Activated naive CD8-positive, alpha-beta T cell (primary cell): ENCODE measurements around the gene FMN2.
"Not testable (repeated sequence)": the region's sequence is repeated elsewhere in the genome, so short reads cannot be mapped to it uniquely, and the experiment has no call there.

Experiments used
- H3K27ac Mint-ChIP-seq: one replicate; pipeline ENCODE4 v1.8.0; 2021; ENCODE audit warnings: mixed read lengths
- H3K27me3 Mint-ChIP-seq: one replicate; pipeline ENCODE4 v1.8.0; 2021; ENCODE audit warnings: mixed read lengths
- H3K36me3 Mint-ChIP-seq: one replicate; pipeline ENCODE4 v1.8.0; 2021; ENCODE audit warnings: mixed read lengths
- H3K4me1 Mint-ChIP-seq: one replicate; pipeline ENCODE4 v1.8.0; 2021; ENCODE audit warnings: low read depth, mixed read lengths
- H3K4me3 Mint-ChIP-seq: one replicate; pipeline ENCODE4 v1.8.0; 2021; ENCODE audit warnings: mild to moderate bottlenecking, mixed read lengths
- H3K9me3 Mint-ChIP-seq: one replicate; pipeline ENCODE4 v1.8.0; 2021; ENCODE audit warnings: low read depth, mixed read lengths

FMN2 gene

DNA sequence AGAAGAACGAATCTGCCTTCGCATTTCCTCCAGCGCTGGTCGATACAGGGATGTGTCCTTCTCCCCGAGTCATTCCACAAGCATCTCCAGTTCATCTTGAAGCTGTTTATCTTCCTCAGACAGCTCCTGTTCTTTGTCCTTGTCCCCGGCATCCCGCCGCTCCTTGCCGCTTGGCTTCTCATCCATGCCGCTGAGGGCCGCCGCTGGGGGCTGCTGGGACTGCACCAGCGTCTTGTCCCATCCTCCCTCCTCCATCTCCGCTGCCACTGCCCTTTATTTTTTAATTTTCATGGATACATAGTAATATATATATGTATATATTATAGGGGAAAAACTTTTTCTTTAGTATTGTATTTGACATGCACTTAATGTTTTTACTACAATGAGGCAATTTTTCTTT is 53.4 kb downstream of the FMN2 start:
- no peak overlapping the region for H3K4me3 Mint-ChIP-seq
- no peak overlapping the region for H3K27ac Mint-ChIP-seq
- H3K9me3 Mint-ChIP-seq, result no peaks in the 10 kb centered on the region
- H3K36me3 Mint-ChIP-seq, result no peaks in the 10 kb centered on the region
- H3K4me1 Mint-ChIP-seq, result no peaks in the 10 kb centered on the region
- no peaks in the 10 kb centered on the region for H3K27me3 Mint-ChIP-seq

DNA sequence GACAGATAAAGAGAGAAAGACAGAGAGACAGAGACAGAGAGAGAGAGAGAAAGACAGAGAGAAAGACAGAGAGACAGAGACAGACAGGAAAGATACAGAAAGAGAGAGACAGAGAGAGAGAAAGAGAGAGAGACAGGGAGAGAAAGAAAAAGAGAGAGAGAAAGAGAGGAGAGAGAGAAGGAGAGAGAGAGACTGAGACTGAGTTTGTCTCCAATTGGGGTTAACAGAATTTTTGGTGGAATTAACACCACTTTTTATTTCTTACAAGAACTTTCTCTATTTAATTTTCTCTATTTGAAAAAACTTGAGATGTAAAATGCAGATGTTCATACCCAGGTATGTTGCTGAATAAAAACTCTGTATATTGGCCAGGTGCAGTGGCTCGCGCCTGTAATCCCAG is 56.6 kb downstream of the FMN2 start:
- no peaks in the 10 kb centered on the region for H3K4me1 Mint-ChIP-seq
- no peaks in the 10 kb centered on the region for H3K9me3 Mint-ChIP-seq
- H3K4me3 Mint-ChIP-seq, result no peak overlapping the region
- H3K36me3 Mint-ChIP-seq, result no peaks in the 10 kb centered on the region
- no peak overlapping the region for H3K27ac Mint-ChIP-seq
- no peaks in the 10 kb centered on the region for H3K27me3 Mint-ChIP-seq

DNA sequence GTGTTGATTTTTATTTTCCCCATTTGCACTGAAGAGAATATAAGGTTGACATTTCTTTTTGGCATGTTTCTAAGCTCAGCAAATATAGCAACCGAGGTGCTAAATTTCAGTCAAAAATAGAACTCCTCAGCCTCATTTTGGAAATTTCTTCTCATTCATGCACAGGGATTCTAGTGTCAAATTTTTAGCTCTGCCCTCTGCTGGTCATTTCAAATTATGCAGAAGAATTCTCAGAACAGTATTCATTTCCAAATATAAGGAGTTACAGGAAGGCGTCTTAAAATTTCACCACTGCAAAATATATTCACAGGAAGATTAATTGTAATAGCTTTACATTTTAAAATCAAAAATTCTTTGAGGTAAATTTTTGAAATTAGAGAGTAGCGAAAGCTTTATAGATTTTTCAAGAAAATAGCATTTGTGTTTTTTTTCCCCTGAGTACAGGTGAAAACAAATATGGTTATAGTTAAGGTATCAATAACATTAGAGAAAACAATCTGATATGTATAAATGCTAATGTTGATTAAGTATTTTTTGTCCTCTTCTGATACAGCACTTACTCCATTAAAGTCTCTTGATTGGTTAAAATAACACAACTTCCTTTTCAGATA is 57.9 kb downstream of the FMN2 start:
- Mint-ChIP-seq H3K27me3 (no peaks in the 10 kb centered on the region), H3K4me3 (no peak overlapping the region), H3K36me3 (no peaks in the 10 kb centered on the region), H3K4me1 (no peaks in the 10 kb centered on the region), H3K27ac (no peak overlapping the region), H3K9me3 (no peaks in the 10 kb centered on the region)

DNA sequence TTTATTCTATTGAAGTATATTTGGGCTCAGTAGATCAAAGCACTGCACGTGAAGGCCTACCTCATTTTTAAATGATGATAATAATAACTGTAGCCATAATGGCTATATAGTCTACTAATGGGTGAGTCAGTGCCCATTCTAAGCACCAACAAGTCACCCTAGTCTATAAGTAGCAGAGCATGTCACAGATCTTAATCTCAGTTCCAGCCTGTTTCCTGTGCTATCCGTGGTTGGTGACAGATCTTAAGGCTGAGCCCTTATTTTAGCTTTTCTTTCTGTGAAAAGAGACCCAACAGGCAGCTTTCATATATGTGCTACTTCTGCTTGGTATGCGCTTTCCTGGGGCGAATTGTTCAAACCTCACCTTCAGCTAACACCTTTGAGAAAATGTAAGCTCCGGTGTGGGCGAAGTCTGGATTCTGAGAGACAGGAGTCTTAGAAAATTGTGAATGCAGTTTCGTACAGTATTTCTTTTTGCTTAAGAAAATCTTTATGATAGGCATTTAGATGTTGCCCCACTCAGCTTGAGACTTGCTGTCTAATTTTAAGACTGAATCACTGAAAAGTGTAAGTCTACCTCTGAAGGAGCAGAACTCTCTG is 59.6 kb downstream of the FMN2 start:
- Mint-ChIP-seq H3K36me3 (no peaks in the 10 kb centered on the region), H3K9me3 (no peaks in the 10 kb centered on the region), H3K4me3 (no peak overlapping the region), H3K4me1 (no peaks in the 10 kb centered on the region), H3K27ac (no peak overlapping the region), H3K27me3 (no peaks in the 10 kb centered on the region)

DNA sequence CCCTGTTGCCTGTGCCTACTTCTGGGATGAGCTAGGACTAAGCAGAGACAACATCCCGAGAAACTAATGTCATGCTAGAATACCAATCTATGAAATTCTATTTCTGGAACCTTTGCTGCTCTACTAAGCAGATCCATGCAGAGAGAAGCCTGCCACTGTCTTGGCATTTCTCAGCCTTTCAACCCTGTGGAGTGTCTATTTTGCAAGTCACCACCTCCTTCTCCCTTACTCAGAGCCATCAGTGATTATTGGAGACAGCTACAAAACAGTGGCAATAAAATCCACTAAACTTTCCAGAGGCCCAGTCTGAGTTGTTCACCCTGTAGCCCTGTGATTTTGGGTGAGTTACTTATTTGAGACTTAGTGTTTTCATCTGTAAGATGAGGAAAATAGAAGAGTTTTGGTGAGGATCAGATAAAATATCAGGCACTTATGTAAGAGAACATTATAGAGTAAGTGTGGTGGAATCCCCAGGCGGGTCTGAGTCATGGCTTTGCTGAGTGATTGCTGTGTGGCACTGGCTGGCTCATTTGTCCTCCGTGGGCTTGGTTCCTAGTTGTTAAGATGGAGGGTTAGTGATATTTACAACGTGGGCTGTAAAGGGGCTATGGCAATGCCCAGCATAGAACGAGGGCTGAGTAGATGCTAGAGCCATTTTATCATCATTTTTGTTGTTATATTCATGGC is 61.1 kb downstream of the FMN2 start:
- H3K4me3 Mint-ChIP-seq, result no peak overlapping the region
- H3K9me3 Mint-ChIP-seq, result no peaks in the 10 kb centered on the region
- no peaks in the 10 kb centered on the region for H3K36me3 Mint-ChIP-seq
- H3K27ac Mint-ChIP-seq, result no peak overlapping the region
- H3K4me1 Mint-ChIP-seq, result no peaks in the 10 kb centered on the region
- H3K27me3 Mint-ChIP-seq, result no peaks in the 10 kb centered on the region

DNA sequence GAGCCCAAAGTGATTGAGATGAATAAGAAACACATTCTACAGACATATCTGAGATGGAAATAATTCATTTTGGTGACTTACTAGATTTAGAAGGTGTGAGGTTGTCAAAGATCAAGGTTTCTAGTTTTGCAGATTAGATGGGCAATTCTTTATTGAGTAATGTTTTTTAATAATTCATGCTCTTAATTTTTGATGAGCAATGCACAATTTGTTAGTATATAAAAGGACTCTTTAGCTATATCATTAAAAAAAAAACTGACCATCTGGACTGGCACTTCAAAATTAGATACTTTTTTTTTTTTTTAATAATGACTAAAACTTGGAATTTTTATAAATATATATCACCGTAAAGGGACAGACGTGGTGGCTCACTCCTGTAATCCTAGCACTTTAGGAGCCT is 63.9 kb downstream of the FMN2 start:
- Mint-ChIP-seq H3K27me3 (no peaks in the 10 kb centered on the region), H3K4me3 (no peak overlapping the region), H3K27ac (no peak overlapping the region), H3K9me3 (no peaks in the 10 kb centered on the region), H3K36me3 (no peaks in the 10 kb centered on the region), H3K4me1 (no peaks in the 10 kb centered on the region)

DNA sequence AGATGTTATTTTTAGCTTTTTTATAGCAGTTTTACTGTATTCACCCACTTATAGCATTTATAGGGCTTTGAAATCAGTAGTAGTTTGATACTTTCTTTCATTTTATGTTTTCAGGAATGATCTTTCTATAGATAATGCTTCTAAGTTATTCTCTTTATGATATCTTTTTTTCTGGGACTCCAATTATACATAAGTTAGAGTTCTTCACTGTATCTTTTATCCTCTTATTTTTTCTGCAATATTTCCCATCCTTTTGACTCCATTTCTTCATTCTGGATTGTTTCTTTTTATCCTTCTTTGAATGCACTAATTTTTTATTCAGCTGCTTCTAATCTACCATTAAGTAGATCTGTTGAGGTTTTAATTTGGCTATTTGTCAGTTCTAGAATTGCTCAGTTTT is 73.1 kb downstream of the FMN2 start:
- no peaks in the 10 kb centered on the region for H3K36me3 Mint-ChIP-seq
- H3K27me3 Mint-ChIP-seq, result no peaks in the 10 kb centered on the region

DNA sequence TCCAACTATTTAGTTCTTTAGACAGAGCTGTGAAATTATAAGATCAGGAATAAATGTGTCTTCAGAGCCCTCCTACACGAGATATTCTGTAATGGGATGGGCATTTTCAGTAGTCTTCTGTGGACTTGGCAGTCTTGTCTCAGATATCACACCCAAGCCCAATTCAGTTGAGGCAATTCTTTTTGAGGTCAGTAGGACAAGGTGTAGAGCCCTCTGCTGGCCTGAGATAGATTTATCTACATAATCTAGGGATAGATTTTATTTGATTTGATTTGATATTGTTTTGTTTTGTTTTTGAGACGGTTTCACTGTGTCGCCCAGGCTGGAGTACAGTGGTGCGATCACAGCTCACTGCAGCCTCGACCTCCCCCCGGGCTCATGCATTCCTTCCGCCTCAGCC is 77.5 kb downstream of the FMN2 start:
- no peak overlapping the region for H3K27ac Mint-ChIP-seq
- no peaks in the 10 kb centered on the region for H3K36me3 Mint-ChIP-seq
- H3K4me3 Mint-ChIP-seq, result no peak overlapping the region
- no peaks in the 10 kb centered on the region for H3K4me1 Mint-ChIP-seq
- H3K9me3 Mint-ChIP-seq, result no peaks in the 10 kb centered on the region
- peaks cover 2% of the 10 kb centered on the region for H3K27me3 Mint-ChIP-seq

More for the DNA sequence above, 73.1 kb downstream of the FMN2 start:
- Mint-ChIP-seq H3K4me1 (no peaks in the 10 kb centered on the region), H3K27ac (no peak overlapping the region), H3K4me3 (no peak overlapping the region), H3K9me3 (no peaks in the 10 kb centered on the region)

DNA sequence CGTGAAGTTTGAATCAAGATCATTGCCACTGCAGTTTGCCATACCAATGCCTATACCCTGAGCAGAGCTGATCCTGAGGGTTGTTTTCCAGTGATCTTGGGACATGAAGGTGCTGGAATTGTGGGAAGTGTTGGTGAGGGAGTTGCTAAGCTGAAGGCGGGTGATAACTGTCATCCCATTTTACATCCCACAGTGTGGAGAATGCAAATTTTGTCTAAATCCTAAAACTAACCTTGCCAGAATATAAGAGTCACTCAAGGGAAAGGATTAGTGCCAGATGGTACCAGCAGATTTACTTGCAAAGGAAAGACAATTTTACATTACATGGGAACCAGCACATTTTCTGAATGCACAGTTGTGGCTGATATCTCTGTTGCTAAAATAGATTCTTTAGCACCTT is 78.6 kb downstream of the FMN2 start:
- Mint-ChIP-seq H3K9me3 (no peaks in the 10 kb centered on the region), H3K27me3 (peaks cover 2% of the 10 kb centered on the region), H3K27ac (no peak overlapping the region), H3K4me1 (no peaks in the 10 kb centered on the region), H3K36me3 (no peaks in the 10 kb centered on the region), H3K4me3 (no peak overlapping the region)

DNA sequence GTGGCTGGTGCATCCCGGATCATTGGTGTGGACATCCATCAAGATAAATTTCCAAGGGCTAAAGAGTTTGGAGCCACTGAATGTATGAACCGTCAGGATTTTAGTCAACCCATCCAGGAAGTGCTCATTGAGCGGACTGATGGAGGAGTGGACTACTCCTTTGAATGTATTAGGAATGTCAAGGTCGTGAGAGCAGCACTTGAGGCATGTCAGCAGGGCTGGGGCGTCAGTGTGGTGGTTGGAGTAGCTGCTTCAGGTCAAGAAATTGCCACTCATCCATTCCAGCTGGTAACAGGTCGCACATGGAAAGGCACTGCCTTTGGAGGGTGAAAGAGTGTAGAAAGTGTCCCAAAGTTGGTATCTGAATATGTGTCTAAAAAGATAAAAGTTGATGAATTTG is 79.1 kb downstream of the FMN2 start:
- H3K36me3 Mint-ChIP-seq, result no peaks in the 10 kb centered on the region

DNA sequence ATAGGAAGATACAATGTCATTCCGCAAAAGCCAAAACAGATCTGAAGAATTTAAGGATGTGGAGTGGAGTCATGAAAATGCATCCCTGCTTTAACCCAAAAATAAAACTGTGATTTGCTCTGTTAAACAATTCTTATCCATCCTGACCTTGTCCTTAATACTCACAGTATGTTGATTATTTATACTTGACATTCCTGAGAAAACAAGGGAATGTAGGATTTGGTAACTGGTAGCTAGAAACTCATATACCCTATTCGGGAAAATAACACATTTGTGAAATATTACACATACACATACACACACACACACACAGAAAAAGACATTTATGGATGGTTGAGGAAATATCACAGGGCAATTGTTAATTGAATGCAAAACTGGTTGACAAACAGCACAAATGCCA is 80.2 kb downstream of the FMN2 start:
- no peaks in the 10 kb centered on the region for H3K9me3 Mint-ChIP-seq
- H3K27me3 Mint-ChIP-seq, result peaks cover 2% of the 10 kb centered on the region
- no peaks in the 10 kb centered on the region for H3K4me1 Mint-ChIP-seq
- no peak overlapping the region for H3K4me3 Mint-ChIP-seq
- no peak overlapping the region for H3K27ac Mint-ChIP-seq
- no peaks in the 10 kb centered on the region for H3K36me3 Mint-ChIP-seq

More for the DNA sequence above, 79.1 kb downstream of the FMN2 start:
- H3K27me3 Mint-ChIP-seq, result peaks cover 2% of the 10 kb centered on the region
- no peak overlapping the region for H3K27ac Mint-ChIP-seq
- no peaks in the 10 kb centered on the region for H3K9me3 Mint-ChIP-seq
- H3K4me1 Mint-ChIP-seq, result no peaks in the 10 kb centered on the region
- H3K4me3 Mint-ChIP-seq, result no peak overlapping the region

DNA sequence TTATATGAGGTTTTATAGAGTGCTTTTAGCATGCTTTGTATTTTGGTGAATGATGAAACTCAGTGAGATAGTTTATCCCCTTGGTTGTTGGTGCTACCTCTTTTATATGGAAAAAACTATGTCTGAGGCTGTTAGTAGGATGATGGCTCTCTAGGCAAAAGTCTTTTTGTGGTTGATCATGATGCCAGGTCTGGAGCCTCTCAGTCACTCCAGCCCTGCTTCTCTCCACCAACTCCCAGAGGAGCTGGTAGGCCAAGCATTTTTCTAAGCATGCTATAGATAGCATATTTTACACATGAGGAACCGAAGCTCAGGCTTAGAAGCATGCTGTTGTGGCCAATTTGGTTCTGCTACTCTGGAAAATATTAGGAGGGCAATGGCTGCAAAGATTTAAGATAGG is 82.2 kb downstream of the FMN2 start:
- Mint-ChIP-seq H3K4me3 (no peak overlapping the region), H3K27ac (no peak overlapping the region), H3K9me3 (no peaks in the 10 kb centered on the region), H3K4me1 (no peaks in the 10 kb centered on the region), H3K36me3 (no peaks in the 10 kb centered on the region), H3K27me3 (peaks cover 2% of the 10 kb centered on the region)

DNA sequence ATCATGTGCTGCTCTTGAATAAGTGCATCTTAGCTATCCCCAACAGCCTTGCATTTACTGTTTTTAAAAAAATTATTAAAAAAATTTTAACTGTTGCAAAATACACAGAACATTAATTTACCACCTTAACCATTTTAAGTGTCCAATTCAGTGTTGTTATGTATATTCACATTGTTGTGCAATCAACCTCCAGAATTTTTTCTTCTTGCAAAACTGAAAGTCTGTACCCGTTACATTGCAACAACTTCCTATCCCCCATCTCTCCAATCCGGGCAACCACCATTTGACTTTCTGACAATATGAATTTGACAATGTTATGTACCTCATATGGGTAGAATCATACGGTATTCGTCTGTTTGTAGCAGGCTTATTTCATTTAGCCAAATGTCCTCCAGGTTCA is 83.1 kb downstream of the FMN2 start:
- Mint-ChIP-seq H3K9me3 (no peaks in the 10 kb centered on the region), H3K27me3 (peaks cover 2% of the 10 kb centered on the region), H3K4me1 (no peaks in the 10 kb centered on the region), H3K36me3 (no peaks in the 10 kb centered on the region), H3K27ac (no peak overlapping the region), H3K4me3 (no peak overlapping the region)

DNA sequence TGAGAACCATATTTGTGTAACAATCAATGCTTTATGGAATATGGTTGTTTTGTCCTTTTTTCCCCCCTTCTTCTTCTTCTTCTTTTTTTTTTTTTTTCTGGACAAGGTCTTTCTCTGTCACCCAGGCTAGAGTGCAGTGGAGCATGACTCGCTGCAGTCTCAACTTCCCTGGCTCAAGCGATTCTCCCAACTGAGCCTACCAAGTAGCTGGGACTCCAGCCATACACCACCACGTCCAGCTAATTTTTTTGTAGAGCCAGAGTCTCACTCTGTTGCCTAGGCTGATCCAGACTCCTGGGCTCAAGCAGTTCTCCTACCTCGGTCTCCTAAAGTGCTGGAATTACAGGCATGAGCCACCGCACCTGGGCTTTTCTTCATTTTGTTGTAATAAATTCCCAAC is 86.7 kb downstream of the FMN2 start:
- no peaks in the 10 kb centered on the region for H3K27me3 Mint-ChIP-seq
- no peak overlapping the region for H3K27ac Mint-ChIP-seq
- no peak overlapping the region for H3K4me3 Mint-ChIP-seq
- H3K4me1 Mint-ChIP-seq, result no peaks in the 10 kb centered on the region
- no peaks in the 10 kb centered on the region for H3K36me3 Mint-ChIP-seq
- no peaks in the 10 kb centered on the region for H3K9me3 Mint-ChIP-seq

DNA sequence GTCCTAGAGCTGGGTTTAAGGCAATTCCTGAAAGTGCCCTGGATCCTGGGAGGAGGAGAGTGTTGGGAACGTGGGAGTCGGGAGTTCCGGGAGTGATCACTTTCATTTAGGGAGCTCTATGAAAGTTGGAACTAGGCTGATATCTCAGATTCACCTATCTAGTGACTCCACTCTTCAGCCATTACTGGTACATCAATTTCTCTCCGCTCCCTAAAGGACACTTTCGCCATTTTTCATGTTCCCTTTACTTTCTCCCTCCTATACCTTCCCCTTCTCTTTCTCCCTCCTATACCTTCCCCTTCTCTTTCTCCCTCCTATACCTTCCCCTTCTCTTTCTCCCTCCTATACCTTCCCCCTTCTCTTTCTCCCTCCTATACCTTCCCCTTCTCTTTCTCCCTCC is 93.0 kb downstream of the FMN2 start:
- H3K27ac Mint-ChIP-seq, H3K4me1 Mint-ChIP-seq, H3K9me3 Mint-ChIP-seq, H3K36me3 Mint-ChIP-seq, H3K4me3 Mint-ChIP-seq: not testable (repeated sequence)
- H3K27me3 Mint-ChIP-seq, result peaks cover 17% of the 10 kb centered on the region

DNA sequence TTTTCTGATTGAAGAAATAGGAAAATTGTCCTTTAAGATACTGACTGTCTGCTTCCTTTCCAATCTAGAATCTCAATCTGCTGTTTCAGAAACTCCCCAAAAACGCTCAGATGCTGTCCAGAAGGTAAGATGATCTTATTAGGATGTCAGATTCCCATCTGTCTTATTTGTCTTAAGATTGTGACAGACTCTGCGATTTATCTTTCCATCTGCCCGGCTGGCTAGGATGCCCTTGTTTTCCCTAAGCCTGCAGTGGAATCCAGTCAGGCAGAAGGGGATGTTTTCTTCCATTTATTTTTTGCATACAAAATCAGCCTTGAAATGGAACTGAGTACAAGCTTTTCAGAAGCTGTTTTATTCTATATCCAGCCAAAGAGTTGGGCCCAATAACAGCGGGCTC is 96.5 kb downstream of the FMN2 start:
- Mint-ChIP-seq H3K27ac (no peak overlapping the region), H3K4me1 (peaks cover 2% of the 10 kb centered on the region), H3K36me3 (no peaks in the 10 kb centered on the region), H3K9me3 (no peaks in the 10 kb centered on the region), H3K4me3 (no peak overlapping the region), H3K27me3 (peaks cover 20% of the 10 kb centered on the region)
